Brain microvascular endothelial cell (primary cell): ENCODE measurements around the gene SOWAHC.

Experiments used
- DNase-seq: peaks from one replicate; pipeline ENCODE4 v3.0.0-alpha.2; 2020
- H3K27ac ChIP-seq: fragments of 250-450 bp; sonication (Bioruptor Pico); 2 replicates; pipeline ENCODE4 v1.5.1; 2020; ENCODE audit warnings: mild to moderate bottlenecking, moderate library complexity
- H3K27me3 ChIP-seq: fragments of 250-450 bp; sonication (Bioruptor Pico); replicated peaks from 2 replicates; pipeline ENCODE4 v1.5.1; 2020; ENCODE audit warnings: mild to moderate bottlenecking
- H3K36me3 ChIP-seq: fragments of 250-450 bp; sonication (Bioruptor Pico); replicated peaks from 2 replicates; pipeline ENCODE4 v1.5.1; 2020; ENCODE audit warnings: mild to moderate bottlenecking
- H3K4me3 ChIP-seq: 2 replicates; pipeline ENCODE4 v1.5.1; 2011; ENCODE audit warnings: low read depth, mild to moderate bottlenecking, control low read depth, low read length, moderate library complexity
- CTCF ChIP-seq: IDR thresholded peaks from 2 replicates; pipeline ENCODE4 v1.5.1; 2011; ENCODE audit warnings: low read depth, mild to moderate bottlenecking, moderate library complexity, low read length, control low read depth, inconsistent platforms; ENCODE audit errors: missing control alignments
- in situ Hi-C: cut with HindIII; loops from 2 replicates; pipeline ENCODE4 v1.10.0; 2017; ENCODE audit warnings: low sequenced_read_pairs, low pct_ligation_motif_present

The SOWAHC gene

GRCh38 chr2:109602617-109603188, 11.5 kb upstream of the SOWAHC start:
- Histone ChIP-seq H3K27me3 (no peaks in the 10 kb centered on the region), H3K36me3 (no peaks in the 10 kb centered on the region), H3K27ac (no peak overlapping the region), H3K4me3 (no peak overlapping the region)
- no peak for DNase-seq
- no peak for TF ChIP-seq CTCF
- in situ Hi-C loops = no loop called here

- in situ Hi-C loops = no loop called here
- H3K27ac ChIP-seq = peak overlapping the region; percentile 22
- no peak for TF ChIP-seq CTCF
- no peak overlapping the region for H3K4me3 ChIP-seq
- no peaks in the 10 kb centered on the region for H3K36me3 ChIP-seq
- DNase-seq = peak; percentile 59
- H3K27me3 ChIP-seq = no peaks in the 10 kb centered on the region
These were observed 9.6 kb upstream of the SOWAHC start for GRCh38 chr2:109604597-109604996.

- H3K27me3 ChIP-seq = no peaks in the 10 kb centered on the region
- H3K27ac ChIP-seq = peak overlapping the region; percentile 21
These were observed 6.4 kb upstream of the SOWAHC start for GRCh38 chr2:109607766-109608165.

GRCh38 chr2:109609352-109610024, 4.7 kb upstream of the SOWAHC start:
- Histone ChIP-seq H3K27ac (peak overlapping the region; percentile 76), H3K4me3 (peak overlapping the region; percentile 37), H3K36me3 (no peaks in the 10 kb centered on the region), H3K27me3 (no peaks in the 10 kb centered on the region)
- in situ Hi-C loops = no loop called here
- peak; percentile 31 for DNase-seq
- TF ChIP-seq CTCF = no peak

More at GRCh38 chr2:109607766-109608165, 6.4 kb upstream of the SOWAHC start:
- DNase-seq = no peak
- no peak overlapping the region for H3K4me3 ChIP-seq
- in situ Hi-C loops = no loop called here
- H3K36me3 ChIP-seq = no peaks in the 10 kb centered on the region
- no peak for TF ChIP-seq CTCF

GRCh38 chr2:109611467-109612095, 2.6 kb upstream of the SOWAHC start:
- Histone ChIP-seq H3K27ac (peak overlapping the region; percentile 88), H3K27me3 (no peaks in the 10 kb centered on the region), H3K4me3 (peak overlapping the region; percentile 81), H3K36me3 (no peaks in the 10 kb centered on the region)
- TF ChIP-seq CTCF = no peak
- in situ Hi-C loops = no loop called here
- DNase-seq = peak; percentile 28
